Omental fat pad (tissue), 4 donors: Measurements from ENCODE around the gene CCDC148. TPM values are rescaled to one million over a fixed set of nuclear protein-coding genes. Genes with fewer than 3 reads are reported as not detected.
A peak's percentile ranks its signal among the peaks of the same experiment; 100 is the strongest.

ENCODE experiments used
- ATAC-seq: fragments of 150-250 bp; one replicate; pipeline ENCODE4 v1.9.1; 2016; ENCODE audit warnings: mild to moderate bottlenecking, moderate library complexity; ENCODE audit not compliant: low FRiP score
- DNase-seq: peaks from one replicate; pipeline ENCODE4 v3.0.0-alpha.2; 2019; ENCODE audit warnings: low spot score
- total RNA-seq, 4 donors: library from RNA; depleted of rRNA; stranded (reverse); fragments of >200 nt; gene quantifications; one replicate each; pipeline ENCODE4 v1.1.0, GENCODE V29; 2016
- TF ChIP-seq, protein P1 (sequence below), 3 donors: fragments of 450-650 bp; IDR thresholded peaks; one replicate each; pipeline ENCODE4 v1.5.1; 2016 to 2017; ENCODE audit warnings: antibody characterized with exemption in 3 of 3, mild to moderate bottlenecking in 3 of 3, moderate library complexity in 2 of 3

CCDC148 gene
- total RNA-seq, 4 donors from 2014 or later, result 0.48 TPM; not detected in 3

DNA sequence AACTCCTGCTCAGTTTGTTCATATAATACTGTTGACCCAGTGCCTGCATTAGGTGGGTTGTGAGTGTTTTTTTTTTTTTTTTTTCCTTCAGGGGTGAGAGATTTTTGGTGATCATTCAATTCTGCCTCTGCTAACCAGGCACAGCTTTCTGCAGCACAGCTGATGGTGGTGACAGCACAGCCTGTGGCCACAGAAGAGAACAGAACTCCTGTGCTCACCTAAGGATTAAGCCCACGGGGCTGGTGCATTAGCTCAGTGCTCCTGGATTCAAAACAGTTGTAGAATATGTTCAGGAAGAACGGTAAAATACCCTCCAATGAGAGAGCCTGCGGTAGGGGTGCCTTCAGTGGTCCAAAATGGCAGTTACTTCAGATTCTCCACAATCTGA is 42.2 kb upstream of the CCDC148 start:
- no peak for DNase-seq
- ATAC-seq, result no peak
- TF ChIP-seq, protein P1, sequence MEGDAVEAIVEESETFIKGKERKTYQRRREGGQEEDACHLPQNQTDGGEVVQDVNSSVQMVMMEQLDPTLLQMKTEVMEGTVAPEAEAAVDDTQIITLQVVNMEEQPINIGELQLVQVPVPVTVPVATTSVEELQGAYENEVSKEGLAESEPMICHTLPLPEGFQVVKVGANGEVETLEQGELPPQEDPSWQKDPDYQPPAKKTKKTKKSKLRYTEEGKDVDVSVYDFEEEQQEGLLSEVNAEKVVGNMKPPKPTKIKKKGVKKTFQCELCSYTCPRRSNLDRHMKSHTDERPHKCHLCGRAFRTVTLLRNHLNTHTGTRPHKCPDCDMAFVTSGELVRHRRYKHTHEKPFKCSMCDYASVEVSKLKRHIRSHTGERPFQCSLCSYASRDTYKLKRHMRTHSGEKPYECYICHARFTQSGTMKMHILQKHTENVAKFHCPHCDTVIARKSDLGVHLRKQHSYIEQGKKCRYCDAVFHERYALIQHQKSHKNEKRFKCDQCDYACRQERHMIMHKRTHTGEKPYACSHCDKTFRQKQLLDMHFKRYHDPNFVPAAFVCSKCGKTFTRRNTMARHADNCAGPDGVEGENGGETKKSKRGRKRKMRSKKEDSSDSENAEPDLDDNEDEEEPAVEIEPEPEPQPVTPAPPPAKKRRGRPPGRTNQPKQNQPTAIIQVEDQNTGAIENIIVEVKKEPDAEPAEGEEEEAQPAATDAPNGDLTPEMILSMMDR (IDR thresholded peaks at IDR 0.05), result no peak

DNA sequence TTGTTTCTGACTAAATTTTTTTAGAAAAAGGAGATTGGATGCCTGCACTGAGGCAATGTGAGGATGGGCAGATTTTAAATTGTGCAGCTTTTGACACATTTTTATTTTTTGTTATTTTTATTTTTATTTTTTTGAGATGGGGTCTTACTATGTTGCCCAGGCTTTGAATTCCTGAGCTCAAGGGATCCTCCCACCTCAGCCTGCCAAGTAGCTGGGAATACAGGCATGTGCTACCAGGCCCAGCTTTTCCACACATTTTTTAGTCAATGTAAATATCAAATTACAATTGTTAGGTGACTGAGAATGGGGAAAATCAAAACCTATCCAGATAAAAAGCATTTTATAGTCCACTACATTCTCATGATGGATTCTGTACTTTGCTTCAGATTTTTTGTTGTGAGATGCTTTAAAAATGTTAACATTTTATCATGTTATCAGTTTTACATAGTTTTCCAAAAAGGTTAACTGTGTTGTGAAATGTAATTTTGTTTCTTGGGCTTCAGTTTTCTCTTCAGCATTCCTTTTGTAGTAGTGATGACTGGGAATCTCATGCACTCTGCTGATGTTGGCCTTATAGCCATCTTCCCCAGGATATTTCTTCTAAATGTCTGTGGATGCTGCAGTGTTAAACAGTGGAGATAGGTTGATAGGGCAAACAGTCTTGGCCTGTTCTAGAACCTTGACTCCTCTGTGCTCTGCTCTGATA is 41.6 kb upstream of the CCDC148 start:
- ATAC-seq (peak; percentile 41), DNase-seq (no peak)
- TF ChIP-seq, protein P1 (IDR thresholded peaks at IDR 0.05), result no peak

DNA sequence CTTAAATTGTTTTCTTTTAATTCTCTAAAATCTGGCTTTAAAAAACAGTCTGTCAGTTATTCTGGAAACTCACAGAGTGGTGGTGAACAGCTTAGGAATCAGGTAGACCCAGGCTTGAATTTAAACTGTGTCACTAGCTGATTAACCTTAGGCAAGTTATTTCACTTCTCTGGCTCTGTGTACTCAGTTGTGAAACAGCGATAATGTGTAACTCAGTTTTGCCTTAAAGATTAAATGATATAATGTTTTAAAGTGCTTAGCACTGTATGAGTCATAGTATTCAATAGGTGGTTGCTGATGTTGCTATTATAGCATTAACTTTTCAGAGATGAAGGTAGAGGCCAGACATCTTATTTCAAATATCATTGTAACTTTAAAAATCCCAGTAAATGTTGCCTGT is 40.9 kb upstream of the CCDC148 start:
- peak; percentile 60 for ATAC-seq
- DNase-seq, result no peak
- TF ChIP-seq, protein P1 (IDR thresholded peaks at IDR 0.05), result no peak

DNA sequence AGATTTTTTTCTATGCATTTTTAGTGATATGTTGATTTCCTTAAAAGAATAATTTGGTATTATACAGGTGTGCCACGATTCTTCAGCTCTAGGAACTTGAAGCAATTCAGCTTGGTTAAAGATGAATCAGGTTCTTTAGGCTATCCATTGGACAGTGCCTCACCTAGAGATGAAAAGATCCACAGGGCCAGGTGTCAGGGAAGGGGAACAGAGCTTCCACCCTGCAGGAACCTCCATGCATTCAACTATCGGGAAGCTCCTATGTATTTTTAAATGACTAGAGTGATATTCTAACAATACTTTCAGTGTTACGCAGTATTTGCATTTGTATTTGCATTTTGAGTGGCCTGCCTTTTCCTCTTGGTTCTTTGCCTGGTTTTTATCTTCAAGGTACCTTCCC is 40.4 kb upstream of the CCDC148 start:
- no peak for ATAC-seq

DNA sequence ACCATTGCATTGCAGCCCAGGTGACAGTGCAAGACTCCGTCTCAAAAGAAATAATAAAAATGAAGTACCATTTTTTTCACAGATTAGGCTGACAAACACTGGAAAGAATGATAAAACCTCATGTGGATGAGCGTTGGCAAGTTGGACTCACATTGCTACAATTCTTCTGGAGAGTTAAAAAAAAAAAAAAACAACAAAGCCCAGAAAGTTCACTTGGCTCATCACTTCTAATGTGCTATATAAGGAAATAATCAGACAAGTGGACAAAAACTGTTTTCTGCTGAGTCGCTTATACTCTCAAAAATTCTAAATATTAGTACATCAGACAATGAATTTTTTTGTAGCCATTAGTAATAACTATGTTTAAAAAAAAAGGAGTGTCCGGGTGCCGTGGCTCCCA is 38.6 kb upstream of the CCDC148 start:
- TF ChIP-seq, protein P1 (IDR thresholded peaks at IDR 0.05), result no peak
- ATAC-seq, result no peak
- no peak for DNase-seq

More for the DNA sequence above, 40.4 kb upstream of the CCDC148 start:
- TF ChIP-seq, protein P1 (IDR thresholded peaks at IDR 0.05), result no peak
- no peak for DNase-seq

DNA sequence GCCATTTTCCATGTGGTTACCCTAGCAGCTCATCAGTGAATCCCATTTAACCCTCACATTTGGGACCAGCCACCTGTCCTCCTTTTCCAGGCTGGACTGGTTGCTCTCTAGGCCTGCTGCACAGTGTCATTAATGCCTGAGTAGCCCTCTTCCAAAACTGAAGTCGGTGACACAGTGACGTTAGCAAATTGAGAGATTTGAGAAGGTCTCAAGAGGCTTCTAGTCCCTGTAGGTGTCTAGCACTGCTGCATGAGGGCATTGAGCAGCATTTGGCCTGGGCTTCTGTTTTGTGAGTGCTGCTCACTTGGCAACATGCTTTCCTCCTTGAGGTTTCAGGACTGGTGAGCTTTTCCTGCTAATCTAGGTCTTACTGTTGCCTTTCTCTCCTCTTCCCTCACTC is 36.9 kb upstream of the CCDC148 start:
- no peak for DNase-seq
- TF ChIP-seq, protein P1 (IDR thresholded peaks at IDR 0.05), result no peak
- ATAC-seq, result no peak

DNA sequence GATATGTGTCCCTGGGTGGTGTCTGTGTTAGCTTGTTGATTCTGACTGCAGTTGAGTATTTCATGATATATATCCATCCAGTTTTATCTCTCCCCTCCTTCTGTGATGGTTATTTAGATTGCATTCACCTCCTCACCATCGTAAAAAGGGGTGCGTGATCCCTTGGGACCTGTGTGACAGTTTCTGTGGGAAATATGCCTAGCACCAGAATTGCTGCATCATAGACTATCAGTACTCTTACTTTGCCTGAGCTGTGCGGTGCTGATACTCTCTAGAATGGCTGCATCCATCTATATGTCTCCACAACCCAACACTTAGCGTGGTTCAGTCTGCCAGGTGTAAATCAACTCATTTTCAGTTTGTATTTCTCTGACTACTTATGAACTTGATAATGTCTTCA is 34.5 kb upstream of the CCDC148 start:
- TF ChIP-seq, protein P1 (IDR thresholded peaks at IDR 0.05), result no peak
- no peak for DNase-seq
- no peak for ATAC-seq
